Heart left ventricle (tissue), 13 donors: ENCODE measurements around the gene TBL1XR1.

ENCODE experiments used
- CTCF ChIP-seq, 12 donors: fragments of 200-600 bp; sonication (generic) in 4 of 12; IDR thresholded peaks; one replicate each; pipeline versions ENCODE4 v1.5.0 to v1.8.0; 2018 to 2022; ENCODE audit warnings: antibody characterized with exemption in 12 of 12, mild to moderate bottlenecking in 5 of 12
- POLR2A ChIP-seq, 2 donors: fragments of 450-650 bp; IDR thresholded peaks; one replicate each; pipeline ENCODE4 v1.6.1; 2017; ENCODE audit warnings: antibody characterized with exemption in 2 of 2, mild to moderate bottlenecking in 2 of 2, moderate library complexity in 2 of 2
- donor health status: ischemic (EF 13 %, LVEDD 7.1; RV severe dilation, severe dysfunction).
- donor health status: DM: no; HTN: yes; CAD: no.
- donor health status: DM: no; HTN: no; CAD: no.
- donor health status: ischemic (EF 25% LVEDD 6.9; RV normal size, moderate dysfunction).
- donor health status: ischemic (EF 25% LVEDD 5.7; RV mildly dilated, moderate dysfunction).
- donor health status: ischemic (EF 35%, LVEDD 5.7; RV mildly dilated, moderate dysfunction).
- donor health status: nonischemic (EF 11% LVEDD 7.7; RV severe dilation, severe dysfunction).
- donor health status: DM: yes; HTN: yes; CAD: no.
- donor health status: PGD.
- donor health status: ischemic (EF 29% LVEDD 5.4; RV normal size, mild dysfunction).
- donor health status: nonischemic (EF 23%, LVEDD 6.1; RV moderate dilation, normal function).

- TF ChIP-seq CTCF (IDR thresholded peaks at IDR 0.05) (no peak), POLR2A (IDR thresholded peaks at IDR 0.05) (no peak)
Observed at GRCh38 chr3:177245250-177245649, 48.0 kb upstream of the TBL1XR1 start.
